Measurements from ENCODE around the gene GPR137B.

GRCh38 chr1:236149003-236149595 is 6.8 kb downstream of the GPR137B start:
- TF ChIP-seq POLR2A (IDR thresholded peaks at IDR 0.05; ENCODE audit: low read depth, low read length) (no peak), POLR2AphosphoS5 (IDR thresholded peaks at IDR 0.05; ENCODE audit: low read depth, low read length) (no peak)
